HG03103 (cell line): ENCODE data around the gene SLC30A1.
A peak's percentile ranks its signal among the peaks of the same experiment; 100 is the strongest.
"Not testable (repeated sequence)": the region's sequence is repeated elsewhere in the genome, so short reads cannot be mapped to it uniquely, and the experiment has no call there.

Experiments
- ATAC-seq: cut with Tn5 transposase; IDR thresholded peaks from one replicate; pipeline ENCODE4 v1.9.1; 2021; ENCODE audit warnings: low read depth; ENCODE audit not compliant: unreplicated experiment

The SLC30A1 gene

DNA sequence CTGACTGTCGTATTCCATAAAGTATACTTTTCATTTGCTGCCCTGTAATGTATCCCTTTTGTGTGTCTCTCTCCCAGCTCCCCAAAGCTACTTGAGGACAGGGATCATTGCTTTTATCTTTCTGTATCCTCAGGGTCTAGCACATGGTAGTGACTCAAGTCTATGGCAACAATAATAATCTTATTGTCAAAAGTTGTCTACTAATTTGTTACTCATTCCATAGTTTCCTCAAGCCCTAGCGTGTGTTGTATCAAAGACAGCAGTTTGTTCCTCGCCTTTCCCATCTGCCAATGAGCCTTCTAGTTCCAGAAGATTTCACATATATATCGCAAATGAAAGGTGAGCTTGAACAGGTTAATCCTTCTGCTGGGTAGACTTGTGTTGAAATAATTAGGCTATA is 9.8 kb upstream of the SLC30A1 start:
- no peak for ATAC-seq

GRCh38 chr1:211587123-211587522 is 8.2 kb upstream of the SLC30A1 start:
- no peak for ATAC-seq

DNA sequence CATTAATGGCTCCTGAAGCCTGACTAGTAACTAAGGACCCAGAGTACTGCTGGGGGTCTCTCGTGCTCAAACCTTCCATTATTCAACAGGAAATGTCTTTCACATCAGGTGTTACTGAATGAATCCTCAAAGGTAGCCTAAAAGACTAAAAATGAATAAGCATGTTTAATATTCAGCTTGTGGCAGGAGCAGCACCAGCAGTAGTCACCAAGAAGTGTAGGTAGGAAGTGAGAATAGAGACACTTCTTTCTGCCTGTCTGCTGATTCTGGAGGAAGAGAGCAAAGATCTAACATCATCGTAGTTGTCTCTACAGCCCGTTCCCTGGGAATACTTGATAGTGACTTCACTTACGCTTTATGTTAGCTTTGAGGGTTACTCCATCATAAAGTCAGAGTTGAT is 7.6 kb upstream of the SLC30A1 start:
- no peak for ATAC-seq

- no peak for ATAC-seq
Observed at GRCh38 chr1:211583011-211583992, 4.3 kb upstream of the SLC30A1 start.

GRCh38 chr1:211581526-211581925 is 2.6 kb upstream of the SLC30A1 start:
- no peak for ATAC-seq

- ATAC-seq: no peak
Observed at GRCh38 chr1:211580303-211580687, 1.3 kb upstream of the SLC30A1 start.

- peak; percentile 37 for ATAC-seq
Observed at GRCh38 chr1:211579440-211580302, 710 bp upstream of the SLC30A1 start.

GRCh38 chr1:211577819-211578639 is 932 bp downstream of the SLC30A1 start:
- peak; percentile 36 for ATAC-seq

- no peak for ATAC-seq
Observed at GRCh38 chr1:211577277-211577818, 1.6 kb downstream of the SLC30A1 start.

GRCh38 chr1:211576717-211577116 is 2.2 kb downstream of the SLC30A1 start:
- ATAC-seq: no peak

DNA sequence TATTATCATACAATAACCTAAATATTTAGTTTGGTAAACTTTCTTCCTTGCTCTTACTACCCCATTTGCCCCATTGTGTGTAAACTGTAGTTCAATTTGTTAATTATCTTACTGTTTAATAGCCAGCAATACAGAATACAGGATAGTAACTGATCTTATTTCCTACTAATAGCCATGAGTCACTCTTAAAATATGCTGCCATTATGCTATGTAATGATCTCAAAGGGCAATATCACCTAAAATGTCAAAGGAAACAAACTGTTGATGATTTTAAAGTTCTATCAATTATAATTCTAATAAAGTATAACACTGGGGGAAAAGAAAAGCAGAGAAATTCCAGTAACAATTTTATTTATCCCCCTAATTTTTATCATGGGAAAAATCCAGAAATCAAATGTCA is 4.3 kb downstream of the SLC30A1 start:
- ATAC-seq: no peak

DNA sequence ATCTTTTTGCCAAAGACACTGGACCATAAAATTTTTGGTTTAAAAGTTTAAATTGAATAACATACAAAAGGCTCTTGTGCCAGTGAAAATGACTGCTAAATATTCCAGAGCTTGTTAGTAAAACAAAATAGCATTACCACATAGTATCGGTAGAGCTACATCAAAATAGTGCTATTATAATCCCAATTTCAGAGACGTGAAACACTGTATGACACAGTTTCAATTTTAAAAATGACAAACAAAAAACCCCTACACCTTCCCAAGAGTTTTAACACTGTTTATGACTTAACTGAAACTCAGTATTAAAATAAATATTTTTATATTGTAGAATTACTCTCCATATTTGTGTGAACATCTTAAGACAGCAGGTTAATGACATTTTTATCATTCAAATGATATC is 7.0 kb downstream of the SLC30A1 start:
- ATAC-seq: no peak

DNA sequence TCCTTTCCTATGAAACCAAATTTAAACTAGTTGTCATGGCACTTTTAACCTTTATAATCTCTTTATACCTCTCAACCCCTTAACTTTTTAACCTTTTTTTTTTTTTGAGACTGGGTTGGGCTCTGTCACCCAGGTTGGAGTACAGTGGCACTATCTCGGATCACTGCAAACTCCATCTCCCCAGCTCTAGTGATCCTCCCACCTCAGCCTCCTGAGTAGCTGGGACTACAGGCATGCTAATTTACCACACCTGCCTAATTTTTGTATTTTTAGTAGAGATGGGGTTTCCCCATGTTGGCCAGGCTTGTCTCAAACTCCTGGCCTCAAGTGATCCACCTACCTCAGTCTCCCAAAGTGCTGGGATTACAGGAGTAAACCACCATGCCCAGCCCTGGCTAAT is 8.6 kb downstream of the SLC30A1 start:
- not testable (repeated sequence) for ATAC-seq

GRCh38 chr1:211566431-211567025 is 12.4 kb downstream of the SLC30A1 start:
- ATAC-seq: peak; percentile 75

DNA sequence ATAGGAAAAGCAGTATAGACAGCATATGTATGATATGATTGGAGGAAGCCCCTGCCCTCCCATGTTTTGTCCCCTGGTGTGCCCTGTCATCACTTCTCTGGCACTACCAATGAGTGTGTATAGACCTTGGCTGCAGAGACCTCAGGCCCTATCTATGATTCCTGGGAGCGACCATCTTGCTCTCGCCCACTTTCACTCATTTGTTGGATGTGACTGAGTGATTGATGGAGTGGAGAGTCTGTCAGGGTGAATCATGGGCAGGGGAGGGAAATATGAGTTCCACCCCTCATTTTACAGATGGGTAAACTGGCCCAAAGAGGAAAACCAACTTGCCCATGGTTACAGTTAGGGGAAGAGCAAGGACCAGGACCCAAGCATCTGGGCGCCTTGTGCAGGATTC is 14.9 kb downstream of the SLC30A1 start:
- no peak for ATAC-seq

DNA sequence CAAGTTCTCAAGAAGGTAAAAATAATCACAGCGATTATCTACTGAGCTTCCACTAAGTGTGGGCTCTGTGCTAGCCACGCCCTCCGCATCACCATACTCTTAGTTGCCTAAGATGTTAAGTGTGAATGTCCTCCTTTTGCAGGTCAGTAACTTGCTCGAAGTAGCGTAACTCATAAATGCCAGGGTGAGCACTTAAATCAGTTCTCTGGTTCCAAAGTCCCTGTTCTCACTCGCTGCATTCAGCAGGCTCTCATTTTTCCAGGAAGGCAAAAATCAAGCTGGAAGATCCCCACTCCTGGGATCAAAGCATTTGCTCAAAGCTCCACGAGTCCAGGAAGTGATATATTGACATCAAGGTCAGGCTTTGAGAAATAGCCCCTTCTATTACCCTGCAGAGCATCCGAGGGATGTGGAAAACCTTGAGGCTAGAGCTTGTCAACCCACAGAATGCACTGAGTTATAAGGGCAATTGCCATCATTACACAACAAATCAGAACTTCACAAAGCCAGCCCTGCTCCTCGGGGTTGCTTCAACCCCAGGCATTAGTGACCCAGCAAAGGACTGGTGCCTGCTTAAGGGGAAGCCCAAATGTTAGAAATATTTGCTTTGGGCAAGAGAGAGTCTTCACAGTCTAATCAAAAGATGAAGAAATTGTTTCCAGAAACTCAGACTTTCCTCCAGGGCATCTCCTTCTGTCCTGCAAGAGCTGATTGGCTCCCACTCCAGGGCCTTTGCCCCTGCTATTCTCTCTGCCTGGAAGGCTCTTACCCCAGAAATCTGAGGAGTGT is 19.5 kb downstream of the SLC30A1 start:
- no peak for ATAC-seq

GRCh38 chr1:211557894-211558625 is 20.9 kb downstream of the SLC30A1 start:
- ATAC-seq: no peak

GRCh38 chr1:211553549-211553948 is 25.4 kb downstream of the SLC30A1 start:
- ATAC-seq: no peak
